NCI-H2107 treated with DMSO at 0.1 percent for 48 hours (cell line): ENCODE results near the gene PKMYT1.

ENCODE experiments used
- DNase-seq: peaks from one replicate; lab custom pipeline; 2025; ENCODE audit not compliant: unreplicated experiment; lab: John Stamatoyannopoulos, UW

The PKMYT1 gene

DNA sequence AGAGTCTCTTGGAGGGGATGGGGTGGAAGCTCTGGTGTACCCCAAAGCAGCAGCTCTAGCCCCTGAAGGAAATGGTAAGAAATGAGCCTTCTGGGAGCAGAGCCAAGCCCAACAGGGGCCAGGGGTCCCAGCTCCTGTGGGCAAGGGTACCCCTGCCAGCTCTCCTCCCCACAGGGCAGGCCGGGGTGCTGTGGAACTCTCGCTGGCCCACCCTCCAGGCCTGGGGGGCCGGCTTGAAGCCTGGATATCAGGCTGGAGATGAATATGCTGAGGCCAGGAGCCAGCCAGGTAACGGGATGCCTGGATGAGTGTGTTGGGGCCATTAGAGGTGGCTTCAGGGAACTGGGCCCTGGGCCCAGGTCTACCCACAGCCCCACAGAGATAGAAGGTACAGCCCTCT lies 20.3 kb upstream of the PKMYT1 start:
- DNase-seq, result no peak

GRCh38 chr16:2999929-3000328 lies 19.7 kb upstream of the PKMYT1 start:
- DNase-seq, result no peak

DNA sequence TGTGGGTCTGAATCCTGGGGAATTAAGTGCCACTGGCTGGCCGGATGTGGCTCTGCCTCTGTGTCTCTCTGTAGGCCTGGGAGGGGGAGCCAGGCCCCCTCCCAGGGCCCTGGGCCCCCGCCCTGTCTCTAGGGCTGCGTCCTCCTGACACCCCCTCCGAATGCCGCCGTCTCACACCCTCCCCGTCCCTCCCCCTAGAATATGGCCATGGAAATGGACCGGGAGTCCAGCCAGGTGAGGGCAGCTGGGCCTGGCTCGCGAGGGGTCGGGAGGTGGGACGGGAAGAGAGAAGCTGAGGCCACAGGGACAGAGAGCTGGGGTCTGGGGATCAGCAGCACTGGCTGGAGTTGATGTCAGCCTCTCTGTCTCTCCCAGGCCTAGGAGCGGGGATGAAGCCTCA lies 16.1 kb upstream of the PKMYT1 start:
- DNase-seq, result no peak

GRCh38 chr16:2992383-2993081 lies 12.3 kb upstream of the PKMYT1 start:
- no peak for DNase-seq

GRCh38 chr16:2991566-2992261 lies 11.5 kb upstream of the PKMYT1 start:
- no peak for DNase-seq

DNA sequence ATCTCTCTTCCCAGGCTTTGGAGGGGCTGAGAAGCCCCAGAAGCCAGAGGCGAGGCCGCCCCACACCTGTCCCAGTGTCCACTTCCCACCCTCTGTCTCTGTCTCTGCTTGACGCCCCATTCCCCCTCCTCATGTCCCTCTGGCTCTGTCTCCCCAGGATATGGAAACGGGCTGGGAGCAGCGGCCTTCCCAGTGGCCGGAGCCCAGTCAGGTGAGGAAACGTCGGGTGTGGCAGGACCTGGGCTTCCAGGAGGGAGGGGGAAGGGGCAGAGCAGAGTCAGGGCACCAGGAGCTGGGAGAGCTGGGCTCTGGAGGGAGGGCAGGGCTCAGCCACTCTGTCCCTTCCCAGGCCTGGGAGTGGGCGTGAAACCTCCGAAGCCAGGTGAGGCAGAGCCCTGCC lies 10.6 kb upstream of the PKMYT1 start:
- DNase-seq, result no peak

DNA sequence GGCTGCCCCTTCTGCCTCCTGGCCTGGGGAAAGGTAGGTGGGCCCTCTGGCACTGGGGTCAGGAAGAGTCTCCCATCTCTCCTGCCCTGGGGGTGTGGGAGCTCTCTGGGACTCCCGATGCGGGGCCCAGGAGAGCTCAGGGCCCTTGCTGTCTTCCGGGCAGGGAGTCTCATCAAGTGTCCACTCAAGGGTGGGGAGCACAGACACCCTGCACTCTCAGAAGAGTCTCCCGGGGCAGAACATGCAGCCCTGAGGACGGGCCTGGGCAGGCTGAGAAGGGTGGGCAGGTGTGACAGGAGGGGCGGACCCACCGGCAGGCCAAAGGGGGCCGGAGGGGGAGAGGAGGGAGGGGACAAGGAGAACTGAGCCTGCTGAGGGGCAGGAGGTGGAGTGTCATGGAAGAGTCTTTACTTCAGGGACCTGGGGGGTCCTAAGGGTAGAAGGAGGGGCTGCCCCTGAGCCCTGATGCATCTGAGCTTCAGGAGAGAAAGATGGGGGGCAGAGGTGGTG lies 8.4 kb upstream of the PKMYT1 start:
- DNase-seq, result no peak

- DNase-seq, result peak; percentile 60
These were observed 7.6 kb upstream of the PKMYT1 start for GRCh38 chr16:2987833-2988232.

- DNase-seq, result no peak
These were observed 7.0 kb upstream of the PKMYT1 start for GRCh38 chr16:2987286-2987685.

- DNase-seq, result no peak
These were observed 6.5 kb upstream of the PKMYT1 start for GRCh38 chr16:2986623-2987188.

GRCh38 chr16:2985893-2986355 lies 5.7 kb upstream of the PKMYT1 start:
- DNase-seq, result no peak

- no peak for DNase-seq
These were observed 5.2 kb upstream of the PKMYT1 start for GRCh38 chr16:2985462-2985861.

DNA sequence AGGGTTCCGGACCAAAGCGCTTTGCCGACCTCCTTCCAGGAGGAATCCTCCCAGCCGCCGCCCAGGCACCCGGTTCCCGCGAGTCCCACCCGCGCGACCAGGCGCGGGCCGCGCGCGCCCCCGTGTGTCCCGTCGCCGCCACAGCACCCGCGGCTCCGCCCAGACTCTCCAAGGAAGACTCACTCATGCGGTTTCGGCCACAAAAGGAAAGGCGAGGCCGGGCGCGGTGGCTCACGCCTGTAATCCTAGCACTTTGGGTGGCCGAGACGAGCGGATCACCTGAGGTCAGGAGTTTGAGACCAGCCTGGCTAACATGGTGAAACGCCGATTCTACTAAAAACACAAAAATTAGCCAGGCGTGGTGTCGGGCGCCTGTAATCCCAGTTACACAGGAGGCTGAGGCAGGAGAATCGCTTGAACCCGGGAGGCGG lies 3.5 kb upstream of the PKMYT1 start:
- peak; percentile 49 for DNase-seq

DNA sequence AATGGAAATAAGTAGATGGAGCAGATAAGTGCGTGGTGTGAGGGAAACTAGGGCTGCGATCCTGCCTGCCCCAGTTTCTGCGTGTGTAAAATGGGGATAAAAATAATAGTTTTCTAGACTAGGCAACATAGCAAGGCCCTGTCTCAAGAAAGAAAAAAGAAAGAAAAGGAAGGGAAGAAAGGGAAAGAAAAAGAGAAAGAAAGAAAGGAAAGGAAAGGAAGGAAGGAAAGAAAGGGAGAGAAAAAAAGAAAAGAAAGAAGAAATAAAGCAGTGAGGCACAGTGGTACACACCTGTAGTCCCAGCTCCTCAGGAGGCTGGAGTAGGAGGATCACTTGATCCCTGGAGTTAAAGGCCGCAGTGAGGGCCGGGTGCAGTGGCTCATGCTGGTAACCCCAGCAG lies 2.2 kb upstream of the PKMYT1 start:
- no peak for DNase-seq

DNA sequence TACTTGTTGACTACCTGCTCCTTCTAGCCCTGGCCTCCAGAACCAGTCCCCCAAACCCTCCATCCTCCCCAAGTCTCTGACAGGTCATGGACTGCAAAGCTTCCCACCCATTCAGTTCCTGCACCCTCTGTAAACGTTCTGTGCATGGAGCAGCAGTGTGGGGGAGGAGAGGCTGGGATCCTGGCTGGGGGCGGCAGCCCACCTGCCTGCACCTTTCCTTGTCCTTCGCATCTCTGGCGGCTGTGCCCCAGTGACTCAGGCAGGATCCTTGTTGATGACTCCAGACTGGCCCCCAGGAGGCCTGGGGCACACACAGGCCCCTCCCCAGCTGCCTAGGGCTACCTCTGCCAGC lies 1.6 kb upstream of the PKMYT1 start:
- DNase-seq, result no peak

DNA sequence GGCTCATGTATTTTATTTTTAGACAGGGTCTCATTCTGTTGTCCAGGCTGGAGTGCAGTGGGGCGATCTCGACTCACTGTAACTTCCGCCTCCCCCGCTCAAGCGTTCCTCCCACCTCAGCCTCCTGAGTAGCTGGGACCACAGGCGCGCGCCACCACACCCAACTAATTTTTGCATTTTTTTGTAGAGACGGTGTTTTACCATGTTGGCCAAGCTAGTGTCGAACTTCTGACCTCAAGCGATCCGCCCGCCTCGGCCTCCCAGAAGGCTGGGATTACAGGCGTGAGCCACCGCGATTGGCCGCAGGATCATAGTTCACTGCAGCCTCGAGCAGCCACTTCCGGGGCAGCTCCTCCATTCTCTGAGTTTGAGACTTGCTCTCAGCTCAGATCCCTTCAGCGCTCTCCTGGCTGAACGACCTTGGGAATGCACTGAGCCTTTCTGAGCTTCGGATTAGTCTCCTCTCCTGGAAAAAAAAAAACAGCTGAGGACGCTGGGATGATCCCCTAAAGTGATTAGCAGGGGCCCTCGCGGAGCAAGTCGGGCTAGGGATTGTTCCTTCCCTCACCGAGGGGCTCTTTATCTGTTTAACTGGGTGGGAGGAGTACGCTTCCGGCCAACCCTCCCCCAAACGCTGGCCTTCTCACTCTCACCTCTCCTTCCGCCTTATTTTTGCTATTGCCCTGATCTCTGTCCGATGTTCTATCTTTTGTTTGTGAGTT lies 1.1 kb upstream of the PKMYT1 start:
- DNase-seq, result no peak

- no peak for DNase-seq
These were observed 498 bp downstream of the PKMYT1 start for GRCh38 chr16:2979669-2980226.

DNA sequence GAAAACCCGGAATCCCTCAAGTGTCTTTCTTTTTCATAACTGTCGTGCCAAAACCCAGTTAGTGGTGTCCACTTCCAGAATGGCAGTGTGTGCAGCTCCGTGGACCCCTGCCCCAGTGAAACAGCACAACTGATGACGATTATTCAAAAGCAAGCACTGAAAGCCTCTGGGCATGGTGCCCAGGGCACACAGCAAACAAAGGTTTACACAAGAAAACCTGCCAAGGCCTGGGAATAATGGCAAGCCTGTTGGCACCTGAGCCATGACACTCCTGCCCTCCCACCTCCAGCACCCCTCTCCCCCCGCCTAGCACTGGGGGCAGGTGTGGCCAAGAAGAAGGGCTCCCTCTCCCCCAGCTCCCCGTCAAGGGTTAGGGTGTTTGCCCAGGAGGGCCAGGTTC lies 2.8 kb downstream of the PKMYT1 start:
- DNase-seq, result peak; percentile 65

DNA sequence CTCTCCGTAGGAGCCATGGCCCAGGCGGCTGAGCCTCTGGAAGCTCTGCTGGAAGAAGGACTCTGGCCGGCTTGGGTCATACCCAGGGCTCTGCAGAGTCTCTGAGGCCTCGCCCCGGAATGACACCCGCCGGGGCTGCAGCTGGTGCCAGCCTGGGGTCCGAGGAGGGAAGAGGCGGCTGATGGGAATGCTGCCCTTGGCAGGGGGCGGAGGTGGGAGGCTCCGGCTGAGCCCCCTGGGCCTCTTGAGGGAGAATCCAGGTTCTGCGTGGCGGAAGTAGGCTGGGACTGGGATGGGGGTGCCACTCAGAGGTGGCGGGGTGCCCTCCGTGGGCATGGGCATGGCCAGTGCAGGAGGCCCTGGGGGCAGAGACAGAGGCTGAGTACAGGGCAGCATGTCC lies 3.6 kb downstream of the PKMYT1 start:
- DNase-seq, result no peak

- no peak for DNase-seq
These were observed 4.0 kb downstream of the PKMYT1 start for GRCh38 chr16:2976201-2976600.

DNA sequence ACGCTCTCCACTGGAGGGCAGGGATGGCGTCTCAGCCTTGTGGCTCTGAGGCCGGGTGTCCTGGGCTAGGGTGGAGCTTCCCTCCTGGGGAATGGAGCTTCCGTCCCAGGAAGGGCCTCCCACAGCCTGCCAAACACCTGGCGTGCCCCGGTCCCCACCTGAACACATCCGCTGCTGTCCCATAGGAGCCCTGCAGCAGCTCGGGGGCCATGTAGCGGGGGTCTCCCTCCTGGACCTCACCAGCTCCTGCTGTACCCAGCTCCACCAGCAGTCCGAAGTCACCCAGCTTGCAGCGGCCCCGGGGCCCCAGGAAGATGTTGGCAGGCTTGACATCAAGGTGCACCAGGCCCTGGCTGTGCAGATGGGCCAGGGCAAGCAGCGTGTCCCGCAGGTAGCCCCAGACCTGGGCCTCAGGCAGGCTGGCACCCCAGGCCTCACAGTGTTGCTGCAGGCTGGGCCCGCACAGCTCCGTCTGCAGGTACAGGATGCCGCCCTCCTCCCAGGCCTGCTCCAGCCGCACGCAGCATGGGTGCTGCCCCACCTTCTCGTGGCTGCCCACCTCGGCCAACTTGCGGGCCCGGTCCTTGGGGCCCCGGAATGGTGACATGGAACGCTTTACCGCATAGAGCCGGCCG lies 5.0 kb downstream of the PKMYT1 start:
- DNase-seq, result no peak
